ENCODE results near the gene ANKRD63.
A peak's percentile ranks its signal among the peaks of the same experiment; 100 is the strongest.

The ANKRD63 gene

GRCh38 chr15:40254452-40254851 is 28.4 kb downstream of the ANKRD63 start:
- DNase-seq: no peak

GRCh38 chr15:40253167-40253790 is 29.6 kb downstream of the ANKRD63 start:
- DNase-seq: no peak

GRCh38 chr15:40252438-40253166 is 30.3 kb downstream of the ANKRD63 start:
- DNase-seq: no peak

- no peak for DNase-seq
Observed at GRCh38 chr15:40252141-40252437, 30.8 kb downstream of the ANKRD63 start.

- DNase-seq: no peak
Observed at GRCh38 chr15:40251486-40252140, 31.3 kb downstream of the ANKRD63 start.

- DNase-seq: no peak
Observed at GRCh38 chr15:40250771-40251483, 31.9 kb downstream of the ANKRD63 start.

- no peak for DNase-seq
Observed at GRCh38 chr15:40250304-40250656, 32.6 kb downstream of the ANKRD63 start.

- peak; percentile 62 for DNase-seq
Observed at GRCh38 chr15:40249477-40250303, 33.2 kb downstream of the ANKRD63 start.

- no peak for DNase-seq
Observed at GRCh38 chr15:40248006-40248783, 34.7 kb downstream of the ANKRD63 start.

GRCh38 chr15:40247406-40247971 is 35.4 kb downstream of the ANKRD63 start:
- no peak for DNase-seq

GRCh38 chr15:40246496-40247280 is 36.2 kb downstream of the ANKRD63 start:
- no peak for DNase-seq

- no peak for DNase-seq
Observed at GRCh38 chr15:40245666-40246450, 37.0 kb downstream of the ANKRD63 start.

GRCh38 chr15:40244961-40245523 is 37.8 kb downstream of the ANKRD63 start:
- DNase-seq: no peak

GRCh38 chr15:40243126-40243810 is 39.6 kb downstream of the ANKRD63 start:
- no peak for DNase-seq

- no peak for DNase-seq
Observed at GRCh38 chr15:40242601-40243000, 40.3 kb downstream of the ANKRD63 start.

GRCh38 chr15:40242213-40242599 is 40.7 kb downstream of the ANKRD63 start:
- no peak for DNase-seq

- no peak for DNase-seq
Observed at GRCh38 chr15:40241269-40242212, 41.3 kb downstream of the ANKRD63 start.
